Transverse colon (tissue), 4 donors: Measurements from ENCODE around the gene ZBTB18. TPM values are rescaled to one million over a fixed set of nuclear protein-coding genes. Genes with fewer than 3 reads are reported as not detected.

Experiments
- DNase-seq: peaks from one replicate; pipeline ENCODE4 v3.0.0-alpha.2; 2019
- H3K27ac ChIP-seq, 4 donors: fragments of 200-600 bp; sonication (generic); 2 replicates each; pipeline ENCODE4 v1.5.1; 2016 to 2018; ENCODE audit warnings: inconsistent platforms in 4 of 4
- H3K27me3 ChIP-seq: fragments of 200-600 bp; sonication (generic); 2 replicates; pipeline ENCODE4 v1.5.1; 2017; ENCODE audit warnings: inconsistent platforms
- H3K36me3 ChIP-seq, 4 donors: fragments of 200-600 bp; sonication (generic); 2 replicates each; pipeline ENCODE4 v1.5.1; 2017 to 2019; ENCODE audit warnings: inconsistent platforms in 4 of 4
- H3K4me1 ChIP-seq, 4 donors: fragments of 200-600 bp; sonication (generic); 2 replicates each; pipeline ENCODE4 v1.5.1; 2017 to 2020; ENCODE audit warnings: inconsistent platforms in 4 of 4
- H3K4me3 ChIP-seq, 4 donors: fragments of 200-600 bp; sonication (generic); 1 replicate in 1 of 4; 2 replicates in 3 of 4; pipeline versions ENCODE4 v1.5.1 to v1.6.1; 2017 to 2019; ENCODE audit warnings: inconsistent platforms in 4 of 4
- H3K9me3 ChIP-seq, 2 donors: fragments of 200-600 bp; sonication (generic); 2 replicates each; pipeline ENCODE4 v1.5.1; 2017 to 2019; ENCODE audit warnings: inconsistent platforms in 2 of 2
- EP300 ChIP-seq: sonication (generic); formaldehyde crosslinking; IDR thresholded peaks from one replicate; pipeline ENCODE4 v1.6.1; 2017; ENCODE audit warnings: antibody characterized with exemption, low read depth
- POLR2A ChIP-seq: fragments of 450-650 bp; IDR thresholded peaks from one replicate; pipeline ENCODE4 v1.6.1; 2016; ENCODE audit warnings: antibody characterized with exemption, mild to moderate bottlenecking, moderate library complexity
- POLR2AphosphoS5 ChIP-seq, 3 donors: sonication (generic); formaldehyde crosslinking; IDR thresholded peaks; one replicate each; pipeline ENCODE4 v1.6.1; 2016; ENCODE audit warnings: antibody characterized with exemption in 3 of 3
- WGBS, 2 donors: methylation state at CpG; one replicate each; pipeline ENCODE4 v1.1.5; 2018; ENCODE audit warnings: low coverage in 1 of 2; 5-methylcytosine and 5-hydroxymethylcytosine counted together
- in situ Hi-C, 4 donors: fragments of 200-750 bp; cut with MboI; loops; one replicate each; pipeline versions ENCODE4 v1.15.0 to v1.15.1; 2017; ENCODE audit warnings: low sequenced_read_pairs in 3 of 4, low pct_ligation_motif_present in 1 of 4, low pct_unique_long_range_greater_than_20kb in 1 of 4
- intact Hi-C: fragments of 100-400 bp; cut with DNase I; formaldehyde crosslinking; loops from one replicate; pipeline ENCODE4 v1.15.1; 2023; ENCODE audit warnings: low total_unique reads
- total RNA-seq, 4 donors: library from RNA; depleted of rRNA; stranded (reverse); fragments of >200 nt; gene quantifications; one replicate each; pipeline ENCODE4 v1.1.0, GENCODE V29; 2016
- TF ChIP-seq, protein P1 (sequence below), 5 experiments: fragments of 200-600 bp in 3 of 5; fragments of 450-650 bp in 2 of 5; sonication (generic) in 3 of 5; IDR thresholded peaks; 1 replicate in 2 of 5; 2 replicates in 3 of 5; pipeline ENCODE4 v1.5.1; 2016 to 2017; ENCODE audit warnings: antibody characterized with exemption in 5 of 5, inconsistent platforms in 3 of 5, mild to moderate bottlenecking in 2 of 5, moderate library complexity in 1 of 5

The ZBTB18 gene
- total RNA-seq, 4 donors from 2014 or later, result 4.1 to 32.8 (median 17.7) TPM

- WGBS, 2 donors, result 53 to 90% methylated on average over 1 to 4 of the region's 4 CpGs
- intact Hi-C loops, result no loop called here
- H3K36me3 ChIP-seq, result no peaks in the 10 kb centered on the region
- in situ Hi-C loops, result loop anchor here in 1 of 4 donors (25.0 kb wide), 1 partner anchor 192 kb away; no protein-coding TSS in a partner anchor
- no peaks in the 10 kb centered on the region for H3K27me3 ChIP-seq
- H3K4me1 ChIP-seq, result no peaks in the 10 kb centered on the region
- TF ChIP-seq, protein P1, sequence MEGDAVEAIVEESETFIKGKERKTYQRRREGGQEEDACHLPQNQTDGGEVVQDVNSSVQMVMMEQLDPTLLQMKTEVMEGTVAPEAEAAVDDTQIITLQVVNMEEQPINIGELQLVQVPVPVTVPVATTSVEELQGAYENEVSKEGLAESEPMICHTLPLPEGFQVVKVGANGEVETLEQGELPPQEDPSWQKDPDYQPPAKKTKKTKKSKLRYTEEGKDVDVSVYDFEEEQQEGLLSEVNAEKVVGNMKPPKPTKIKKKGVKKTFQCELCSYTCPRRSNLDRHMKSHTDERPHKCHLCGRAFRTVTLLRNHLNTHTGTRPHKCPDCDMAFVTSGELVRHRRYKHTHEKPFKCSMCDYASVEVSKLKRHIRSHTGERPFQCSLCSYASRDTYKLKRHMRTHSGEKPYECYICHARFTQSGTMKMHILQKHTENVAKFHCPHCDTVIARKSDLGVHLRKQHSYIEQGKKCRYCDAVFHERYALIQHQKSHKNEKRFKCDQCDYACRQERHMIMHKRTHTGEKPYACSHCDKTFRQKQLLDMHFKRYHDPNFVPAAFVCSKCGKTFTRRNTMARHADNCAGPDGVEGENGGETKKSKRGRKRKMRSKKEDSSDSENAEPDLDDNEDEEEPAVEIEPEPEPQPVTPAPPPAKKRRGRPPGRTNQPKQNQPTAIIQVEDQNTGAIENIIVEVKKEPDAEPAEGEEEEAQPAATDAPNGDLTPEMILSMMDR (IDR thresholded peaks at IDR 0.05), result no peak
- TF ChIP-seq POLR2A (no peak), POLR2AphosphoS5 (IDR thresholded peaks at IDR 0.05) (no peak)
- H3K9me3 ChIP-seq, result no peaks in the 10 kb centered on the region
- no peak overlapping the region for H3K27ac ChIP-seq
- H3K4me3 ChIP-seq, result no peak overlapping the region
- no peak for DNase-seq
Observed at GRCh38 chr1:244019982-244020485, 31.0 kb upstream of the ZBTB18 start.

DNA sequence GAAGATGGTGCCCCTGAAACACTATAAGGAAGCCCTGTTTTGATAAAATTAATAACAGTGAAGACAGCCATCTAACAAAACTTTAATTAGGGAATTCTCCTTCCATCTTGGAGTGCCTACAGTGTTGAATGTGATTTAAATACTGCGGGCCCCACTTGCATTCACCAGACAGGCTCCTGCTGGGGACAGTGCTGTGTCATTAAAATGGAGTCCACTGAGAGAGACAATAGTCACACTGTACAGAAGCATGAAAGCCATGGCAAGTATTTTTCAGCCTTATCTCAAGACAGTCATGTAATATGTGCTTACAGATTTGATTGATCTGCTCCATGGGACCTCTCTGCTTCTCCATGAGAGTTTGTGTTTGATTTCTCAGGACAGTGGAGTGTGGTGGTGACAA, 29.7 kb upstream of the ZBTB18 start:
- H3K27ac ChIP-seq, result no peak overlapping the region
- H3K4me3 ChIP-seq, result no peak overlapping the region
- no peaks in the 10 kb centered on the region for H3K4me1 ChIP-seq
- whole genome bisulfite sequencing, 2 donors, result 88 to 100% methylated on average over 1 of the region's 1 CpG
- no peak for DNase-seq
- no peaks in the 10 kb centered on the region for H3K36me3 ChIP-seq
- intact Hi-C loops, result no loop called here
- TF ChIP-seq POLR2A (no peak), POLR2AphosphoS5 (IDR thresholded peaks at IDR 0.05) (no peak), EP300 (no peak)
- TF ChIP-seq, protein P1 (IDR thresholded peaks at IDR 0.05), result no peak
- H3K27me3 ChIP-seq, result no peaks in the 10 kb centered on the region
- in situ Hi-C loops, result loop anchor here in 1 of 4 donors (25.0 kb wide), 1 partner anchor 191 kb away; no protein-coding TSS in a partner anchor
- H3K9me3 ChIP-seq, result no peaks in the 10 kb centered on the region

GRCh38 chr1:244022311-244022710, 28.8 kb upstream of the ZBTB18 start:
- intact Hi-C loops (no loop called here), in situ Hi-C loops (loop anchor here in 1 of 4 donors (25.0 kb wide), 1 partner anchor 190 kb away; no protein-coding TSS in a partner anchor)
- WGBS, 2 donors, result 86 to 100% methylated on average over 1 to 2 of the region's 2 CpGs
- TF ChIP-seq POLR2A (no peak), EP300 (no peak), POLR2AphosphoS5 (IDR thresholded peaks at IDR 0.05) (no peak)
- TF ChIP-seq, protein P1 (IDR thresholded peaks at IDR 0.05), result no peak
- Histone ChIP-seq H3K4me1 (no peaks in the 10 kb centered on the region), H3K36me3 (no peaks in the 10 kb centered on the region), H3K27me3 (no peaks in the 10 kb centered on the region), H3K9me3 (no peaks in the 10 kb centered on the region), H3K4me3 (no peak overlapping the region), H3K27ac (no peak overlapping the region)
- DNase-seq, result no peak

DNA sequence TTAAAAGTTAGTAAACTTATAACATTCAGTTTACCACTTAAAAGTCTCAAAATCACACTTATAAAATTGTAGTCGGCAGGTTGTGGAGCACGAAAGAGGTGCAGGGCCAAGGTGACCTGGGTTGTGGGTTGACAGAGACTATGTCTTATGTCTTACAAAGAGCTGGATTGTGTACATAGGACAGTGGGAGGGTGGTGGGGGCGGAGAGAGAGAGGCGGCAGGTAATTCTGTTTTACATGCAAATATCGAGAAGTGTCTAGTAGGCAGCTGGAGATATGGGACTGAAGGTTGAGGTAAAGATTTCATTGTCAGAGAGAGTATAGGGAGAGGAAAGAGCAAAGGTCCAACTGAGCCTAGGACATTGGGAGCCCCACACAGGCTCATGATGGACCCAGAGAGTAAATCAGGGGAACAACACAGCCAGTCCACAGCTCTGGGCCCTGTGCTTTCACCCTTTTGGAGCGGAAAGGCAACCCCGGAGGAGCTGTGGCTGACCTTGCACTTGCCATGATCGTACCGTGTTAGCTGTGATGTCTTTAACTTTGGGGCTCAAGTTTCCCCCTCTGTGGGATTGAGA, 28.1 kb upstream of the ZBTB18 start:
- 92 to 95% methylated on average over 2 to 9 of the region's 9 CpGs for WGBS, 2 donors
- no peaks in the 10 kb centered on the region for H3K4me1 ChIP-seq
- no peaks in the 10 kb centered on the region for H3K9me3 ChIP-seq
- H3K4me3 ChIP-seq, result no peak overlapping the region
- intact Hi-C loops (no loop called here), in situ Hi-C loops (loop anchor here in 1 of 4 donors (25.0 kb wide), 1 partner anchor 189 kb away; no protein-coding TSS in a partner anchor)
- H3K27ac ChIP-seq, result no peak overlapping the region
- TF ChIP-seq POLR2A (no peak), EP300 (no peak), POLR2AphosphoS5 (IDR thresholded peaks at IDR 0.05) (no peak)
- TF ChIP-seq, protein P1 (IDR thresholded peaks at IDR 0.05), result no peak
- no peaks in the 10 kb centered on the region for H3K36me3 ChIP-seq
- no peaks in the 10 kb centered on the region for H3K27me3 ChIP-seq
- DNase-seq, result no peak
